Stimulated activated CD8-positive, alpha-beta memory T cell treated with anti-CD3 and anti-CD28 coated beads, Interleukin-2, amount 100 ng/mL, for 48 hours (primary cell): ENCODE results near the gene ZKSCAN1.
A peak's percentile ranks its signal among the peaks of the same experiment; 100 is the strongest.

Experiments
- DNase-seq, 2 donors: peaks; one replicate each; pipeline ENCODE4 v3.0.0-alpha.2; 2020; ENCODE audit warnings: low read depth in 2 of 2

The ZKSCAN1 gene

GRCh38 chr7:100079024-100079560 is 63.7 kb downstream of the ZKSCAN1 start:
- DNase-seq: no peak

- DNase-seq: no peak
Observed at GRCh38 chr7:100080907-100081534, 65.6 kb downstream of the ZKSCAN1 start.

GRCh38 chr7:100081535-100082102 is 66.2 kb downstream of the ZKSCAN1 start, which contains the start of gene ZNF3:
Gene ZNF3, minus strand, starts transcription at chr7:100081723. Its CDS starts 4,366 bp downstream, at chr7:100077357.
- peak; percentile 94 to 97 for DNase-seq

DNA sequence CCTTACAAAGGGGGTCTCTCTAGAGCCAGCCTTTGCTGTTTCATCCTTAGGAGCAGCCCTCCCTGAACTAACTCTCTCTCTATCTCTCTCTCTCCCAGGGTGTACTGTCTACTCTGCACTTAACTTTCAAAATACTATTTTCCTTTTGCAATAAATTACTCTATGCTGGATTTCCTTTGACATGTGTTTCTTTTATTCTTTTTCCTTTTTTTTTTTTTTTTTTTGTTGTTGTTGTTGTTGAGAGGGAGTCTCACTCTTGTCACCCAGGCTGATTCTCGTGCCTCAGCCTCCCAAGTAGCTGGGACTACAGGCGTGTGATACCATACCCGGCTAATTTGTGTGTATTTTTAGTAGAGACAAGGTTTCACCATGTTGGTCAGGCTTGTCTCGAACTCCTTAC is 67.6 kb downstream of the ZKSCAN1 start:
- no peak for DNase-seq

GRCh38 chr7:100085515-100085914 is 70.1 kb downstream of the ZKSCAN1 start:
- DNase-seq: no peak

- DNase-seq: no peak
Observed at GRCh38 chr7:100087055-100087750, 71.8 kb downstream of the ZKSCAN1 start.

- DNase-seq: no peak
Observed at GRCh38 chr7:100088095-100088620, 72.8 kb downstream of the ZKSCAN1 start.

GRCh38 chr7:100088621-100089457 is 73.4 kb downstream of the ZKSCAN1 start, which contains the start of gene COPS6:
Gene COPS6, plus strand, starts transcription at chr7:100088969. Its CDS starts 22 bp downstream, at chr7:100088991.
- peak; percentile 81 to 83 for DNase-seq

GRCh38 chr7:100089458-100090196 is 74.2 kb downstream of the ZKSCAN1 start:
- DNase-seq: no peak

DNA sequence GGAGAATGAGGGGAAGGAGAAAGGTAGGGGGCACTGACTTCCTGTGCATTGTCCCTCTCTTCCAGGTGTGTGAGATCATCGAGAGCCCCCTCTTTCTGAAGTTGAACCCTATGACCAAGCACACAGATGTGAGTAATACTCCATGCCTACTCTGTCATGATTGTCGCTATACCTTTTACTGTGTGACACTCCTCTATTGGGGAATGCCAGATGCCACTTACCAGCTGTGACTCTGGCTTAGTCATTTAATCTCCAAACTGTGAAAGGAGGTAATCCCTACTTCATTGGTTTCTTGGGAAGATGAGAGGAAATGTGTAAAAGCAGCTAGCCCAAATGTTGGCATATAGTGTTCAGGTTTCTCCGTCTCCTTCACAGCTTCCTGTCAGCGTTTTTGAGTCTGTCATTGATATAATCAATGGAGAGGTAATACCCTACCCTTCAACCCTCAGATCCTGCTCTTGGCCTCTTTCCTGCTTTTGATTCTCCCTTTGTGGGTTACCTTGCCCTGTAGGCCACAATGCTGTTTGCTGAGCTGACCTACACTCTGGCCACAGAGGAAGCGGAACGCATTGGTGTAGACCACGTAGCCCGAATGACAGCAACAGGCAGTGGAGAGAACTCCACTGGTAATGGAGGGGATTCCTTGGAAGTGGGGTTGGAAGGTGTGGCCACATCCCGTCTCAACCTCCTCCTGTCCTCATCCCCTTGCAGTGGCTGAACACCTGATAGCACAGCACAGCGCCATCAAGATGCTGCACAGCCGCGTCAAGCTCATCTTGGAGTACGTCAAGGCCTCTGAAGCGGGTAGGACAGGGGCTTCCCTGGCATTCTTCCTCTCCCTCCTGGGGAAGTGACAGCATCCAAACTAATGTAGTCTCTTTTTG is 75.4 kb downstream of the ZKSCAN1 start:
- no peak for DNase-seq
